Activated naive CD4-positive, alpha-beta T cell treated with anti-CD3 and anti-CD28 coated beads, Interleukin-2, amount 50 U/mL, for 24 hours (primary cell): ENCODE data around the gene IL20RB.
"Not testable (repeated sequence)": the region's sequence is repeated elsewhere in the genome, so short reads cannot be mapped to it uniquely, and the experiment has no call there.

ENCODE experiments used
- H3K27ac Mint-ChIP-seq: one replicate; pipeline ENCODE4 v1.8.0; 2021; ENCODE audit warnings: mild to moderate bottlenecking, mixed read lengths
- H3K27me3 Mint-ChIP-seq: one replicate; pipeline ENCODE4 v1.8.0; 2021; ENCODE audit warnings: mixed read lengths
- H3K36me3 Mint-ChIP-seq: one replicate; pipeline ENCODE4 v1.8.0; 2021; ENCODE audit warnings: mixed read lengths
- H3K4me1 Mint-ChIP-seq: one replicate; pipeline ENCODE4 v1.8.0; 2021; ENCODE audit warnings: mixed read lengths
- H3K4me3 Mint-ChIP-seq: one replicate; pipeline ENCODE4 v1.8.0; 2021; ENCODE audit warnings: mild to moderate bottlenecking, mixed read lengths
- H3K9me3 Mint-ChIP-seq: one replicate; pipeline ENCODE4 v1.8.0; 2021; ENCODE audit warnings: mixed read lengths

Gene IL20RB

GRCh38 chr3:136989781-136990524, 32.2 kb downstream of the IL20RB start:
- no peaks in the 10 kb centered on the region for H3K36me3 Mint-ChIP-seq
- H3K27ac Mint-ChIP-seq = no peak overlapping the region
- H3K27me3 Mint-ChIP-seq = no peaks in the 10 kb centered on the region
- peaks cover 5% of the 10 kb centered on the region for H3K4me1 Mint-ChIP-seq
- H3K4me3 Mint-ChIP-seq = no peak overlapping the region
- H3K9me3 Mint-ChIP-seq = no peaks in the 10 kb centered on the region

- Mint-ChIP-seq H3K4me3 (no peak overlapping the region), H3K4me1 (peaks cover 9% of the 10 kb centered on the region), H3K36me3 (no peaks in the 10 kb centered on the region), H3K27me3 (no peaks in the 10 kb centered on the region), H3K27ac (no peak overlapping the region), H3K9me3 (no peaks in the 10 kb centered on the region)
Observed at GRCh38 chr3:136990826-136991225, 33.0 kb downstream of the IL20RB start.

- Mint-ChIP-seq H3K36me3 (no peaks in the 10 kb centered on the region), H3K4me3 (no peak overlapping the region), H3K27me3 (no peaks in the 10 kb centered on the region), H3K9me3 (no peaks in the 10 kb centered on the region), H3K27ac (no peak overlapping the region), H3K4me1 (peaks cover 9% of the 10 kb centered on the region)
Observed at GRCh38 chr3:136992115-136992514, 34.3 kb downstream of the IL20RB start.

- H3K27ac Mint-ChIP-seq = peak overlapping the region; percentile 0
- H3K27me3 Mint-ChIP-seq = no peaks in the 10 kb centered on the region
Observed at GRCh38 chr3:136994772-136995516, 37.2 kb downstream of the IL20RB start.

GRCh38 chr3:136995652-136996051, 37.9 kb downstream of the IL20RB start:
- H3K27ac Mint-ChIP-seq = peak overlapping the region; percentile 70
- no peaks in the 10 kb centered on the region for H3K36me3 Mint-ChIP-seq
- no peaks in the 10 kb centered on the region for H3K27me3 Mint-ChIP-seq
- H3K9me3 Mint-ChIP-seq = no peaks in the 10 kb centered on the region
- H3K4me3 Mint-ChIP-seq = no peak overlapping the region
- peaks cover 9% of the 10 kb centered on the region for H3K4me1 Mint-ChIP-seq

More at GRCh38 chr3:136994772-136995516, 37.2 kb downstream of the IL20RB start:
- Mint-ChIP-seq H3K36me3 (no peaks in the 10 kb centered on the region), H3K4me1 (peaks cover 9% of the 10 kb centered on the region), H3K4me3 (no peak overlapping the region), H3K9me3 (no peaks in the 10 kb centered on the region)

- no peak overlapping the region for H3K4me3 Mint-ChIP-seq
- no peaks in the 10 kb centered on the region for H3K36me3 Mint-ChIP-seq
- H3K27ac Mint-ChIP-seq = no peak overlapping the region
- no peaks in the 10 kb centered on the region for H3K9me3 Mint-ChIP-seq
- H3K4me1 Mint-ChIP-seq = peaks cover 2% of the 10 kb centered on the region
- no peaks in the 10 kb centered on the region for H3K27me3 Mint-ChIP-seq
Observed at GRCh38 chr3:137000039-137000438, 42.3 kb downstream of the IL20RB start.

GRCh38 chr3:137007376-137007775, 49.6 kb downstream of the IL20RB start:
- H3K4me1 Mint-ChIP-seq, H3K36me3 Mint-ChIP-seq, H3K9me3 Mint-ChIP-seq, H3K27ac Mint-ChIP-seq, H3K27me3 Mint-ChIP-seq, H3K4me3 Mint-ChIP-seq: not testable (repeated sequence)

GRCh38 chr3:137008131-137008530, 50.3 kb downstream of the IL20RB start:
- no peaks in the 10 kb centered on the region for H3K36me3 Mint-ChIP-seq
- no peaks in the 10 kb centered on the region for H3K27me3 Mint-ChIP-seq
- H3K4me3 Mint-ChIP-seq = no peak overlapping the region
- H3K4me1 Mint-ChIP-seq = no peaks in the 10 kb centered on the region
- no peak overlapping the region for H3K27ac Mint-ChIP-seq
- no peaks in the 10 kb centered on the region for H3K9me3 Mint-ChIP-seq

- Mint-ChIP-seq H3K27ac (no peak overlapping the region), H3K4me1 (peaks cover 4% of the 10 kb centered on the region), H3K36me3 (no peaks in the 10 kb centered on the region), H3K4me3 (no peak overlapping the region), H3K9me3 (no peaks in the 10 kb centered on the region), H3K27me3 (no peaks in the 10 kb centered on the region)
Observed at GRCh38 chr3:137008976-137009375, 51.2 kb downstream of the IL20RB start.

- Mint-ChIP-seq H3K4me1 (peaks cover 9% of the 10 kb centered on the region), H3K4me3 (no peak overlapping the region), H3K9me3 (no peaks in the 10 kb centered on the region), H3K36me3 (no peaks in the 10 kb centered on the region), H3K27ac (no peak overlapping the region), H3K27me3 (no peaks in the 10 kb centered on the region)
Observed at GRCh38 chr3:137010137-137010536, 52.4 kb downstream of the IL20RB start.

- Mint-ChIP-seq H3K4me3 (no peak overlapping the region), H3K4me1 (peaks cover 9% of the 10 kb centered on the region), H3K9me3 (no peaks in the 10 kb centered on the region), H3K36me3 (no peaks in the 10 kb centered on the region), H3K27me3 (no peaks in the 10 kb centered on the region), H3K27ac (no peak overlapping the region)
Observed at GRCh38 chr3:137011153-137011552, 53.4 kb downstream of the IL20RB start.

GRCh38 chr3:137012097-137012501, 54.3 kb downstream of the IL20RB start:
- Mint-ChIP-seq H3K27ac (no peak overlapping the region), H3K27me3 (no peaks in the 10 kb centered on the region), H3K36me3 (no peaks in the 10 kb centered on the region), H3K4me1 (peaks cover 9% of the 10 kb centered on the region), H3K9me3 (no peaks in the 10 kb centered on the region), H3K4me3 (no peak overlapping the region)

GRCh38 chr3:137013951-137014688, 56.3 kb downstream of the IL20RB start:
- peaks cover 9% of the 10 kb centered on the region for H3K4me1 Mint-ChIP-seq
- no peaks in the 10 kb centered on the region for H3K9me3 Mint-ChIP-seq
- no peak overlapping the region for H3K27ac Mint-ChIP-seq
- no peaks in the 10 kb centered on the region for H3K27me3 Mint-ChIP-seq
- peak overlapping the region; percentile 88 for H3K4me3 Mint-ChIP-seq
- H3K36me3 Mint-ChIP-seq = no peaks in the 10 kb centered on the region

- H3K36me3 Mint-ChIP-seq, H3K27ac Mint-ChIP-seq, H3K4me1 Mint-ChIP-seq, H3K27me3 Mint-ChIP-seq, H3K4me3 Mint-ChIP-seq, H3K9me3 Mint-ChIP-seq: not testable (repeated sequence)
Observed at GRCh38 chr3:137017316-137017715, 59.5 kb downstream of the IL20RB start.

GRCh38 chr3:137020315-137020714, 62.5 kb downstream of the IL20RB start:
- Mint-ChIP-seq H3K36me3 (no peaks in the 10 kb centered on the region), H3K4me1 (no peaks in the 10 kb centered on the region), H3K27ac (no peak overlapping the region), H3K27me3 (peaks cover 2% of the 10 kb centered on the region), H3K4me3 (no peak overlapping the region), H3K9me3 (no peaks in the 10 kb centered on the region)

GRCh38 chr3:137020888-137021287, 63.1 kb downstream of the IL20RB start:
- no peaks in the 10 kb centered on the region for H3K4me1 Mint-ChIP-seq
- H3K9me3 Mint-ChIP-seq = no peaks in the 10 kb centered on the region
- H3K36me3 Mint-ChIP-seq = no peaks in the 10 kb centered on the region
- H3K27me3 Mint-ChIP-seq = peaks cover 2% of the 10 kb centered on the region
- H3K27ac Mint-ChIP-seq = no peak overlapping the region
- H3K4me3 Mint-ChIP-seq = no peak overlapping the region
